Loucy (cell line): ENCODE measurements around the gene ETFRF1.

Experiments used
- H2AFZ ChIP-seq: fragments of 200-600 bp; sonication (generic); 2 replicates; pipeline ENCODE4 v1.6.0; 2016; ENCODE audit warnings: antibody characterized with exemption, mild to moderate bottlenecking, low read length, moderate library complexity
- H3F3A ChIP-seq: fragments of 200-600 bp; 2 replicates; pipeline ENCODE4 v1.6.0; 2016; ENCODE audit warnings: antibody characterized with exemption, low read depth, mild to moderate bottlenecking
- H3K27me3 ChIP-seq: fragments of 200-600 bp; sonication (generic); 2 replicates; pipeline ENCODE4 v1.6.1; 2014; ENCODE audit warnings: low read length, mild to moderate bottlenecking; ENCODE audit not compliant: insufficient read depth, poor library complexity, severe bottlenecking
- H3K36me3 ChIP-seq: fragments of 200-600 bp; sonication (generic); 2 replicates; pipeline ENCODE4 v1.6.1; 2016; ENCODE audit warnings: low read length; ENCODE audit not compliant: insufficient read depth
- H3K4me1 ChIP-seq: fragments of 200-600 bp; sonication (generic); 2 replicates; pipeline ENCODE4 v1.5.1; 2014; ENCODE audit warnings: low read length, mild to moderate bottlenecking; ENCODE audit not compliant: insufficient read depth, poor library complexity, severe bottlenecking
- H3K4me2 ChIP-seq: fragments of 200-600 bp; sonication (generic); 2 replicates; pipeline ENCODE4 v1.6.0; 2014; ENCODE audit warnings: antibody characterized with exemption, low read length, low read depth, mild to moderate bottlenecking; ENCODE audit not compliant: poor library complexity, severe bottlenecking
- H3K4me3 ChIP-seq: fragments of 200-600 bp; sonication (generic); 2 replicates; pipeline ENCODE4 v1.5.1; 2014; ENCODE audit warnings: low read length, mild to moderate bottlenecking, mixed read lengths; ENCODE audit not compliant: poor library complexity, severe bottlenecking
- H3K79me2 ChIP-seq: fragments of 200-600 bp; sonication (generic); 2 replicates; pipeline ENCODE4 v1.6.1; 2014; ENCODE audit warnings: low read length; ENCODE audit not compliant: insufficient read depth
- H3K9ac ChIP-seq: fragments of 200-600 bp; sonication (generic); 2 replicates; pipeline ENCODE4 v1.6.0; 2014; ENCODE audit warnings: mild to moderate bottlenecking, low read depth, low read length, moderate library complexity; ENCODE audit not compliant: poor library complexity, severe bottlenecking
- H3K9me2 ChIP-seq: fragments of 200-600 bp; sonication (generic); replicated peaks from 2 replicates; pipeline ENCODE4 v1.6.1; 2016; ENCODE audit warnings: low read depth, low read length, mixed read lengths
- H3K9me3 ChIP-seq: fragments of 200-600 bp; sonication (generic); 2 replicates; pipeline ENCODE4 v1.6.1; 2014; ENCODE audit warnings: mild to moderate bottlenecking, antibody characterized with exemption, low read length, low read depth; ENCODE audit not compliant: insufficient read depth
- H4K20me1 ChIP-seq: fragments of 200-600 bp; sonication (generic); 2 replicates; pipeline ENCODE4 v1.6.0; 2014; ENCODE audit warnings: antibody characterized with exemption, low read length, mild to moderate bottlenecking; ENCODE audit not compliant: insufficient read depth, poor library complexity, severe bottlenecking
- EZH2phosphoT487 ChIP-seq: fragments of 200-600 bp; IDR thresholded peaks from 2 replicates; pipeline ENCODE4 v1.6.1; 2018; ENCODE audit warnings: antibody characterized with exemption, mild to moderate bottlenecking, moderate library complexity, borderline replicate concordance
- TF ChIP-seq, protein P1 (sequence below): fragments of 200-600 bp; sonication (generic); conservative IDR thresholded peaks from 2 replicates; pipeline ENCODE4 v1.5.1; 2014; ENCODE audit warnings: mild to moderate bottlenecking, antibody characterized with exemption, low read length

ETFRF1 gene

GRCh38 chr12:25202137-25202536, 7.1 kb downstream of the ETFRF1 start:
- Histone ChIP-seq H3K27me3 (no peaks in the 10 kb centered on the region), H3F3A (no peaks in the 10 kb centered on the region), H3K9ac (no peak overlapping the region), H3K9me2 (no peaks in the 10 kb centered on the region), H3K79me2 (no peaks in the 10 kb centered on the region), H2AFZ (no peak overlapping the region), H3K4me3 (no peak overlapping the region), H3K4me2 (no peak overlapping the region), H3K36me3 (peaks cover 9% of the 10 kb centered on the region; the same call in 1 of the 2 replicates), H3K9me3 (no peaks in the 10 kb centered on the region), H3K4me1 (no peaks in the 10 kb centered on the region), H4K20me1 (no peaks in the 10 kb centered on the region)
- no peak for TF ChIP-seq EZH2phosphoT487
- TF ChIP-seq, protein P1, sequence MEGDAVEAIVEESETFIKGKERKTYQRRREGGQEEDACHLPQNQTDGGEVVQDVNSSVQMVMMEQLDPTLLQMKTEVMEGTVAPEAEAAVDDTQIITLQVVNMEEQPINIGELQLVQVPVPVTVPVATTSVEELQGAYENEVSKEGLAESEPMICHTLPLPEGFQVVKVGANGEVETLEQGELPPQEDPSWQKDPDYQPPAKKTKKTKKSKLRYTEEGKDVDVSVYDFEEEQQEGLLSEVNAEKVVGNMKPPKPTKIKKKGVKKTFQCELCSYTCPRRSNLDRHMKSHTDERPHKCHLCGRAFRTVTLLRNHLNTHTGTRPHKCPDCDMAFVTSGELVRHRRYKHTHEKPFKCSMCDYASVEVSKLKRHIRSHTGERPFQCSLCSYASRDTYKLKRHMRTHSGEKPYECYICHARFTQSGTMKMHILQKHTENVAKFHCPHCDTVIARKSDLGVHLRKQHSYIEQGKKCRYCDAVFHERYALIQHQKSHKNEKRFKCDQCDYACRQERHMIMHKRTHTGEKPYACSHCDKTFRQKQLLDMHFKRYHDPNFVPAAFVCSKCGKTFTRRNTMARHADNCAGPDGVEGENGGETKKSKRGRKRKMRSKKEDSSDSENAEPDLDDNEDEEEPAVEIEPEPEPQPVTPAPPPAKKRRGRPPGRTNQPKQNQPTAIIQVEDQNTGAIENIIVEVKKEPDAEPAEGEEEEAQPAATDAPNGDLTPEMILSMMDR: no peak

DNA sequence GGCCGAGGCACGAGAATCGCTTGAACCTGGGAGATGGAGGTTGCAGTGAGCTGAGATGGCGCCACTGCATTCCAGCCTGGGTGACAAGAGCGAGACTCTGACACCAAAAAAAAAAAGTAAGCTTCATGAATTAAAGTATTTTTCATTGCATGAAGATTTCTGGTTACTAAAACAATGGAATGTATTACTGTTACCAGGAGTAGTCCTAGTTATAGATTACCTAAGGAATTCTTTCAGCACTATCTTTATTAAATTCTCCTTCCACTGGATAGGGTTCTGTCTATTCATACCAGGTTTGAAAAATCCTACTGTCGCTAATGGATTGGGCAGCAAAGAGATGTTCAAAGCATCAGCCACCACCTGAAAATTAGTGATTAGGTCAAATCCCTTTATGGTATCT, 12.4 kb downstream of the ETFRF1 start:
- Histone ChIP-seq H3K4me3 (no peak overlapping the region), H3K9me3 (no peaks in the 10 kb centered on the region), H3K4me1 (no peaks in the 10 kb centered on the region), H3K36me3 (peaks cover 25% of the 10 kb centered on the region), H3K9me2 (no peaks in the 10 kb centered on the region), H3K79me2 (no peaks in the 10 kb centered on the region), H3K27me3 (no peaks in the 10 kb centered on the region), H2AFZ (no peak overlapping the region), H3K4me2 (no peak overlapping the region), H3K9ac (no peak overlapping the region), H3F3A (no peaks in the 10 kb centered on the region), H4K20me1 (peaks cover 5% of the 10 kb centered on the region)
- TF ChIP-seq, protein P1: no peak
- TF ChIP-seq EZH2phosphoT487: no peak

- H3F3A ChIP-seq: no peaks in the 10 kb centered on the region
- H3K9me2 ChIP-seq: no peaks in the 10 kb centered on the region
- H3K4me2 ChIP-seq: no peak overlapping the region
- no peaks in the 10 kb centered on the region for H3K9me3 ChIP-seq
- H3K9ac ChIP-seq: no peak overlapping the region
- peaks cover 25% of the 10 kb centered on the region for H3K36me3 ChIP-seq
- no peak overlapping the region for H3K4me3 ChIP-seq
- TF ChIP-seq, protein P1: no peak
- TF ChIP-seq EZH2phosphoT487: no peak
- H3K4me1 ChIP-seq: no peaks in the 10 kb centered on the region
- H3K27me3 ChIP-seq: no peaks in the 10 kb centered on the region
- no peak overlapping the region for H2AFZ ChIP-seq
- H4K20me1 ChIP-seq: peaks cover 5% of the 10 kb centered on the region
- no peaks in the 10 kb centered on the region for H3K79me2 ChIP-seq
Observed at GRCh38 chr12:25207846-25208245, 12.8 kb downstream of the ETFRF1 start.
